ENCODE results near the gene CASK.

- TF ChIP-seq CTCF (IDR thresholded peaks at IDR 0.05 in 8 of 11, conservative IDR thresholded peaks at IDR 0.05 in 3 of 11) (no peak), POLR2AphosphoS5 (IDR thresholded peaks at IDR 0.05) (no peak)
Measured at GRCh38 chrX:41596596-41596995, 326.8 kb downstream of the CASK start.
